Tibial nerve (tissue), 4 donors: ENCODE data around the gene NUP98. TPM values are rescaled to one million over a fixed set of nuclear protein-coding genes. Genes with fewer than 3 reads are reported as not detected.

Experiments
- DNase-seq, 2 donors: peaks; one replicate each; pipeline ENCODE4 v3.0.0-alpha.2; 2019; ENCODE audit warnings: low spot score in 2 of 2
- H3K27ac ChIP-seq, 4 donors: fragments of 200-600 bp; sonication (generic) in 3 of 4; one replicate each; pipeline ENCODE4 v1.5.1; 2017 to 2019; ENCODE audit warnings: mild to moderate bottlenecking in 1 of 4
- H3K27me3 ChIP-seq, 2 donors: fragments of 200-600 bp; sonication (generic) in 1 of 2; one replicate each; pipeline versions ENCODE4 v1.5.1 to v1.6.0; 2017 to 2019
- H3K36me3 ChIP-seq, 3 donors: fragments of 200-600 bp; sonication (generic); one replicate each; pipeline ENCODE4 v1.5.1; 2018 to 2019
- H3K4me1 ChIP-seq, 4 donors: fragments of 200-600 bp; sonication (generic) in 3 of 4; one replicate each; pipeline ENCODE4 v1.5.1; 2017 to 2019
- H3K4me3 ChIP-seq, 4 donors: fragments of 200-600 bp; sonication (generic) in 3 of 4; one replicate each; pipeline ENCODE4 v1.5.1; 2017 to 2019; ENCODE audit warnings: mild to moderate bottlenecking in 1 of 4, moderate library complexity in 1 of 4
- H3K9me3 ChIP-seq, 4 donors: fragments of 200-600 bp; sonication (generic) in 3 of 4; one replicate each; pipeline ENCODE4 v1.5.1; 2017 to 2019
- EP300 ChIP-seq, 2 donors: sonication (generic); formaldehyde crosslinking; IDR thresholded peaks; one replicate each; pipeline ENCODE4 v1.6.1; 2017; ENCODE audit warnings: antibody characterized with exemption in 2 of 2, mild to moderate bottlenecking in 1 of 2
- POLR2A ChIP-seq, 2 donors: fragments of 450-650 bp; IDR thresholded peaks; one replicate each; pipeline ENCODE4 v1.6.1; 2017; ENCODE audit warnings: antibody characterized with exemption in 2 of 2, mild to moderate bottlenecking in 2 of 2, moderate library complexity in 2 of 2
- WGBS, 2 donors: methylation state at CpG; one replicate each; pipeline ENCODE4 v1.1.5; 2018; 5-methylcytosine and 5-hydroxymethylcytosine counted together
- total RNA-seq, 4 donors: library from RNA; depleted of rRNA; stranded (reverse); fragments of >200 nt; gene quantifications; one replicate each; pipeline ENCODE4 v1.1.0, GENCODE V29; 2016
- TF ChIP-seq, protein P1 (sequence below), 5 experiments: fragments of 200-600 bp in 3 of 5; fragments of 450-650 bp in 2 of 5; sonication (generic) in 3 of 5; IDR thresholded peaks; one replicate each; pipeline ENCODE4 v1.5.1; 2016 to 2019; ENCODE audit warnings: antibody characterized with exemption in 5 of 5, mild to moderate bottlenecking in 3 of 5, moderate library complexity in 2 of 5

The NUP98 gene
- total RNA-seq, 4 donors from 2014 or later = 75.3 to 193 (median 115) TPM

DNA sequence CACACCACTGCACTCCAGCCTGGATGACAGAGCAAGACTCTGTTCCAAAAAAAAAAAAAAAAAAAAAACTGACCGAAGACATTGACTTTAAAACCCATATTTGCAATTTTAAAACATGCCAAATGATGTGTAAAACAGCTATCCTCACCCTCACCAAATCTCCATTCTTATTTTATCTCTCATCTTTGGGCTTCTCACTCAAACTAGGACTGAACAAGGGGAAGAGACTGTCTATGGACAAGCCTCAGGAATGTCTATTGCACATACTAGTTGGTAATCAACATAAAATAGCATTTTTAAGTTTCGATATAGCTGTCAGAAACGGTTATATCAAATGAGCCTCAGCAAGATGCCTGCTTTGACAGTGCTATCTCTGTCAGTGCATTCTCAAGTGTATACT lies 118.3 kb downstream of the NUP98 start:
- no peaks in the 10 kb centered on the region for H3K9me3 ChIP-seq
- 95 to 96% methylated on average over 3 of the region's 3 CpGs for WGBS, 2 donors
- H3K27me3 ChIP-seq = no peaks in the 10 kb centered on the region
- peaks cover 4 to 100% (median 44%) of the 10 kb centered on the region in 3 donors for H3K36me3 ChIP-seq
- TF ChIP-seq EP300 (IDR thresholded peaks at IDR 0.05) = no peak
- TF ChIP-seq POLR2A (IDR thresholded peaks at IDR 0.05) = no peak
- TF ChIP-seq, protein P1, sequence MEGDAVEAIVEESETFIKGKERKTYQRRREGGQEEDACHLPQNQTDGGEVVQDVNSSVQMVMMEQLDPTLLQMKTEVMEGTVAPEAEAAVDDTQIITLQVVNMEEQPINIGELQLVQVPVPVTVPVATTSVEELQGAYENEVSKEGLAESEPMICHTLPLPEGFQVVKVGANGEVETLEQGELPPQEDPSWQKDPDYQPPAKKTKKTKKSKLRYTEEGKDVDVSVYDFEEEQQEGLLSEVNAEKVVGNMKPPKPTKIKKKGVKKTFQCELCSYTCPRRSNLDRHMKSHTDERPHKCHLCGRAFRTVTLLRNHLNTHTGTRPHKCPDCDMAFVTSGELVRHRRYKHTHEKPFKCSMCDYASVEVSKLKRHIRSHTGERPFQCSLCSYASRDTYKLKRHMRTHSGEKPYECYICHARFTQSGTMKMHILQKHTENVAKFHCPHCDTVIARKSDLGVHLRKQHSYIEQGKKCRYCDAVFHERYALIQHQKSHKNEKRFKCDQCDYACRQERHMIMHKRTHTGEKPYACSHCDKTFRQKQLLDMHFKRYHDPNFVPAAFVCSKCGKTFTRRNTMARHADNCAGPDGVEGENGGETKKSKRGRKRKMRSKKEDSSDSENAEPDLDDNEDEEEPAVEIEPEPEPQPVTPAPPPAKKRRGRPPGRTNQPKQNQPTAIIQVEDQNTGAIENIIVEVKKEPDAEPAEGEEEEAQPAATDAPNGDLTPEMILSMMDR (IDR thresholded peaks at IDR 0.05) = no peak
- no peak overlapping the region for H3K27ac ChIP-seq
- no peak overlapping the region for H3K4me3 ChIP-seq
- H3K4me1 ChIP-seq = no peaks in the 10 kb centered on the region
- no peak for DNase-seq

DNA sequence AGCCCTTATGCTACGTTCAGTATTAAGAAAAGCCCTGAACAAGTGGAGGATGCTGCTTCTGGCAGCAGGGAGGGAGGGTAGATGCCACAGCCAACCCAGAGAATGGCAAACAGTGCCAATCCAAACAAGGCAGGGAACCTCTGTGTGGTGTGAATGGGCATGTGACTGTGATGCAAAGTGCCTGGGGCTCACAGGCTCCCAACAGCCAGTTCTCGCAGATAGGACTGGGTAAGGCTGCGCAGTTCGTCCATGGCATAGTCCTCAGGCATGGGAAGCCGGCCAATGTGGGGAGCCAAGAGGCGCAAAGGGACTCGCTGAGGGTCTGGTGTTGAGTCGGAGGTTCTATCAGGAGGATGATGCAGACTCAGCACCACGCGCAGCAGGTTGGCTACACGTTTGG lies 121.4 kb downstream of the NUP98 start:
- Histone ChIP-seq H3K9me3 (no peaks in the 10 kb centered on the region), H3K36me3 (peaks cover 4 to 100% (median 33%) of the 10 kb centered on the region in 3 donors), H3K27me3 (no peaks in the 10 kb centered on the region), H3K4me1 (no peaks in the 10 kb centered on the region), H3K27ac (no peak overlapping the region), H3K4me3 (no peak overlapping the region)
- TF ChIP-seq, protein P1 (IDR thresholded peaks at IDR 0.05) = no peak
- TF ChIP-seq EP300 (IDR thresholded peaks at IDR 0.05) = no peak
- DNase-seq = no peak
- WGBS, 2 donors = 96 to 98% methylated on average over 11 of the region's 11 CpGs

DNA sequence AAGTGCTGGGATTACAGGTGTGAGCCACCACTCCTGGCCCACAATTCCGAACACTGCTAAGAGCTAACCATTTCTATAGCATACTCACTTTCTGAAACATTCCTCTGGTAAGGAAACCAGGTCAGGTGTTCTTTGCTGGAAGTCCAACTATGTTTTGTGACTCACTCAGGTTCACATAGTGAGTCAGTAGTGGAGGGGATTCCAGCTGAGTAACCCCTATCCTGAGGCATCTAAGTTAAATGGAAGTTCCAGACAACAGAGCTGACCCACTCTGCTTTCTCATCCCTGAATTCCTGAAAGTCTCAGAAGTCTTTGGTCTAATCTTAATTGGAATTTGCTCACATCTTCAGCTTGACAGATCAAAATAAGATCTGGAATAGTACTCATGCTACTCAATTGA lies 123.2 kb downstream of the NUP98 start:
- TF ChIP-seq, protein P1 (IDR thresholded peaks at IDR 0.05) = no peak
- TF ChIP-seq EP300 (IDR thresholded peaks at IDR 0.05) (no peak), POLR2A (IDR thresholded peaks at IDR 0.05) (no peak)
- WGBS, 2 donors = 88 to 100% methylated on average over 1 of the region's 1 CpG
- no peak overlapping the region for H3K27ac ChIP-seq
- H3K4me3 ChIP-seq = no peak overlapping the region
- no peaks in the 10 kb centered on the region for H3K27me3 ChIP-seq
- DNase-seq = no peak
- no peaks in the 10 kb centered on the region for H3K4me1 ChIP-seq
- H3K9me3 ChIP-seq = no peaks in the 10 kb centered on the region
- H3K36me3 ChIP-seq = peaks cover 4 to 100% (median 22%) of the 10 kb centered on the region in 3 donors

DNA sequence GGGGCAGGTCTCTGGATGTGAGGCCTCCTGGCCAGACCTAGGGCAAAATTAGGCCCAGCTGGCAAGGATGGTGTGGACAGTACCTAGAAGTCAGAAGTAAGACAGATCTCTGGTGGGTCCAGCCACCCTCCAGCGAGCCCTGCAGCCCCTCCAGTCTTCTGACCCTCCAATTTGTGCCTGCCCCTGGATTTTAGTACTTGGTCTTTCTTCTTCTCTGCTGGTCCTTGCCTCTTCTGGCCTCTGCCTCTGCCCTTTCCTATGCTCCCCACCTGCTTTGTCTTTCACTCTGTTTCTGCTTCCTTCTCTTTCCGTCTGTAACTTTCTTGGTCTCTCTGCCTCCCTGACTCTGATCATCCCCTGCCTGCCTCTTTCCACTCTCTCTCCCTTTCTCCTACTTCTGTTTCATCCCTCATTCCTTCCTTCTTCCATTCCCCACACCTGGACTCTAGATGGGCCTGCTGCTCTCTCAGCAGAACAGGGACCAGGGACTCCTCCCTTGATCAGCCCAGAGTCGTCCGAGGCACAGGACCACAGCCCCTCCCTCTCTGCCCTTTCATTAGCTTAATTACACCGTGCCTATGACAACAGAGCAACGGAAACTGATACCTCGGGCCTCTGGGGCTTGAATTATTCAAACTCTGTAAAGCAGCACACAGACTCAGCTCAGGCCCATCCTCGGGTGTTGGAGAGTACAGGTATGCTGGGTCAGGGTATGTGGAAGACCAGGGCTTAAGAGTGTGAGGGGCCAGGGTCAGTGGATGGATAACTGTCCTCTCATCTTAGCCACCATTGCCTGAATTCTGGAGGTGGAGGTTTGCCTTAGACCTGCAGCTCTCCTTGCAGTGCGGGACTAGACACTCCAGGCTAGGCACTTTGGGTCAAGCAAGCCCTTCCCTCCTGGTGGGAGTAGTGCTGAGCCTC lies 125.8 kb downstream of the NUP98 start, which contains the start of gene CHRNA10:
Gene CHRNA10, minus strand, starts transcription at position 51 of the 921 bp plus-strand sequence. CDS start 72 bp downstream, outside the sequence.
- Histone ChIP-seq H3K4me3 (no peak within 1 kb of the TSS), H3K36me3 (peaks cover 0 to 100% (median 15%) of the 10 kb centered on the region in 3 donors), H3K4me1 (no peaks in the 10 kb centered on the region), H3K27me3 (no peaks in the 10 kb centered on the region), H3K27ac (no peak within 1 kb of the TSS), H3K9me3 (no peaks in the 10 kb centered on the region)
- 58 to 62% methylated on average over 9 of the region's 9 CpGs for WGBS, 2 donors
- TF ChIP-seq, protein P1 (IDR thresholded peaks at IDR 0.05) = no peak
- TF ChIP-seq EP300 (IDR thresholded peaks at IDR 0.05) = no peak
- TF ChIP-seq POLR2A (IDR thresholded peaks at IDR 0.05) = no peak
- DNase-seq = no peak

DNA sequence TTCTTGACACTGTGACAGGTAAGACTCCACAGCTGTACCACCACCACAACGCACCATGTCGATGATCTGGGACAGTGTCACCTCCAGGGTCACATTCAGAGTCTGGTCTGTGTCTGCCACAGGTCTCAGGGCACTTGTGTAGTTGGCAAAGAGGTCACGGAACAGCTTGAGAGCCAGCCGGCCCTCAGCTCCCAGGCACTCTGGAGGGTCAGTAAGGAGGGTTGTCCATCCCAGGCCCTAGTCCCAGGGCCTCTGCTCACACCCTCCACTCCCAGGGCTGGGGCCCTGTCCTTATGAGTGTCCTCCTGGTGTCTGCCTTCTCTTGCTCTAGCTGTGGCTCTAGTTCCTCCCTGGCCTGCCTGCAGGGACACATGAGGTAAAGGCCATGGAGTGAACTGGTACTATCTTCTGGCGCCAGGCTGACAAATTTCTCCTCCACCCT lies 127.6 kb downstream of the NUP98 start:
- H3K36me3 ChIP-seq = peaks cover 0 to 100% (median 0%) of the 10 kb centered on the region in 3 donors
- H3K4me1 ChIP-seq = peaks cover 0 to 6% (median 0%) of the 10 kb centered on the region in 4 donors
- no peaks in the 10 kb centered on the region for H3K27me3 ChIP-seq
- H3K27ac ChIP-seq = no peak overlapping the region
- DNase-seq = no peak
- no peak overlapping the region for H3K4me3 ChIP-seq
- H3K9me3 ChIP-seq = no peaks in the 10 kb centered on the region
- TF ChIP-seq, protein P1 (IDR thresholded peaks at IDR 0.05) = no peak
- TF ChIP-seq POLR2A (IDR thresholded peaks at IDR 0.05) = no peak
- no peak for TF ChIP-seq EP300 (IDR thresholded peaks at IDR 0.05)
- WGBS, 2 donors = 87 to 96% methylated on average over 5 of the region's 5 CpGs
